GM12878 (cell line): ENCODE results near the gene EMID1. TPM values are rescaled to one million over a fixed set of nuclear protein-coding genes. Genes with fewer than 3 reads are reported as not detected.

ENCODE experiments used
- ATAC-seq: fragments of 200-7000 bp; cut with Tn5 transposase; 3 replicates; pipeline ENCODE4 v1.9.1; 2020; ENCODE audit warnings: mild to moderate bottlenecking, moderate library complexity
- BruUV-seq: library from RNA; stranded (reverse); fragments of 400-500 nt; replicated peaks from 2 replicates; lab custom pipeline; 2021; lab: Mats Ljungman, UMichigan
- CTCF ChIA-PET: fragments of 300-600 bp; sonication (Branson Sonifier 250); formaldehyde crosslinking; extraction: SDS; loops from one replicate; lab custom pipeline; 2021; ENCODE audit warnings: inconsistent platforms; lab: Yijun Ruan, JAX
- POLR2A ChIA-PET: fragments of 350-600 bp; formaldehyde crosslinking; extraction: SDS; loops from one replicate; lab custom pipeline; 2021; ENCODE audit warnings: inconsistent platforms; lab: Charles Lee
- RAD21 ChIA-PET: fragments of 300-600 bp; sonication (Branson Sonifier 250); formaldehyde crosslinking; loops from one replicate; lab custom pipeline; 2023; ENCODE audit warnings: antibody characterized with exemption; ENCODE audit not compliant: unreplicated experiment; lab: Charles Lee
- SMC1A ChIA-PET: fragments of 300-600 bp; sonication (Branson Sonifier 250); formaldehyde crosslinking; loops from one replicate; lab custom pipeline; 2023; ENCODE audit not compliant: unreplicated experiment, uncharacterized antibody; lab: Charles Lee
- DNase-seq: peaks from one replicate; pipeline ENCODE4 v3.0.0-alpha.2; 2011; ENCODE audit warnings: low read depth, low spot score
- FAIRE-seq: peaks from 3 replicates; lab custom pipeline; 2011; peaks lifted over from hg19 to GRCh38; lab: Jason Lieb, UNC
- H2AFZ ChIP-seq: 2 replicates; pipeline ENCODE4 v1.6.0; 2011; ENCODE audit warnings: low read depth, low read length, control low read depth; ENCODE audit not compliant: control insufficient read depth
- H3K27ac ChIP-seq: 2 replicates; pipeline ENCODE4 v1.5.1; 2011; ENCODE audit warnings: control low read depth; ENCODE audit not compliant: control insufficient read depth, insufficient read depth
- H3K27me3 ChIP-seq, 2 experiments: replicated peaks in 1 of 2; 2 replicates each; pipeline versions ENCODE4 v1.6.0 to v1.6.1; 2011; ENCODE audit warnings: low read length in 1 of 2; ENCODE audit not compliant: control insufficient read depth in 2 of 2, insufficient read depth in 2 of 2
- H3K36me3 ChIP-seq, 2 experiments: 2 replicates each; pipeline ENCODE4 v1.5.1; 2011; ENCODE audit warnings: low read length in 1 of 2; ENCODE audit not compliant: control insufficient read depth in 2 of 2, insufficient read depth in 2 of 2
- H3K4me1 ChIP-seq: 2 replicates; pipeline ENCODE4 v1.6.1; 2011; ENCODE audit warnings: mild to moderate bottlenecking, low read length, moderate library complexity, mixed read lengths; ENCODE audit not compliant: control insufficient read depth, insufficient read depth
- H3K4me2 ChIP-seq: 2 replicates; pipeline ENCODE4 v1.6.0; 2011; ENCODE audit warnings: control low read depth; ENCODE audit not compliant: control insufficient read depth, insufficient read depth
- H3K4me3 ChIP-seq: fragments of 200-600 bp; sonication (generic); 2 replicates; pipeline ENCODE4 v1.5.1; 2016
- H3K79me2 ChIP-seq: 2 replicates; pipeline ENCODE4 v1.6.0; 2011; ENCODE audit warnings: low read length; ENCODE audit not compliant: control insufficient read depth, insufficient read depth
- H3K9ac ChIP-seq: 2 replicates; pipeline ENCODE4 v1.8.0; 2011; ENCODE audit warnings: low read length, control low read depth, mixed read lengths; ENCODE audit not compliant: control insufficient read depth, insufficient read depth
- H3K9me3 ChIP-seq: replicated peaks from 3 replicates; pipeline ENCODE4 v1.5.1; 2011; ENCODE audit warnings: mild to moderate bottlenecking, low read length; ENCODE audit not compliant: control insufficient read depth, insufficient read depth
- H4K20me1 ChIP-seq: 2 replicates; pipeline ENCODE4 v1.6.0; 2011; ENCODE audit not compliant: control insufficient read depth, insufficient read depth
- DPF2 ChIP-seq: fragments of 450-650 bp; IDR thresholded peaks from 2 replicates; pipeline ENCODE4 v1.6.1; 2017; ENCODE audit warnings: mild to moderate bottlenecking
- GABPA ChIP-seq: IDR thresholded peaks from 2 replicates; pipeline ENCODE4 v1.6.1; 2014; ENCODE audit warnings: antibody characterized with exemption, low read depth, mild to moderate bottlenecking, inconsistent platforms
- GATAD2B ChIP-seq: fragments of 450-650 bp; conservative IDR thresholded peaks from 2 replicates; pipeline ENCODE4 v1.6.1; 2017; ENCODE audit warnings: low read depth, mild to moderate bottlenecking, moderate library complexity
- MTA2 ChIP-seq: fragments of 450-650 bp; IDR thresholded peaks from 2 replicates; pipeline ENCODE4 v1.6.1; 2016; ENCODE audit warnings: low read depth, mild to moderate bottlenecking, moderate library complexity
- PAX5 ChIP-seq: IDR thresholded peaks from 2 replicates; pipeline ENCODE4 v1.6.1; 2011; ENCODE audit warnings: low read depth, low read length, borderline replicate concordance
- PAX8 ChIP-seq: fragments of 450-650 bp; IDR thresholded peaks from 2 replicates; pipeline ENCODE4 v1.6.1; 2017; ENCODE audit warnings: mild to moderate bottlenecking, moderate library complexity
- RAD21 ChIP-seq: IDR thresholded peaks from 2 replicates; pipeline ENCODE4 v1.6.1; 2011; ENCODE audit warnings: mild to moderate bottlenecking, low read depth, low read length, moderate library complexity; ENCODE audit not compliant: insufficient read depth
- STAT1 ChIP-seq: fragments of 450-650 bp; conservative IDR thresholded peaks from 2 replicates; pipeline ENCODE4 v1.6.1; 2014; ENCODE audit warnings: antibody characterized with exemption, mild to moderate bottlenecking
- TCF7 ChIP-seq: IDR thresholded peaks from 2 replicates; pipeline ENCODE4 v1.6.1; 2014; ENCODE audit warnings: antibody characterized with exemption, borderline replicate concordance
- ZNF24 ChIP-seq: fragments of 450-650 bp; IDR thresholded peaks from 2 replicates; pipeline ENCODE4 v1.6.1; 2017; ENCODE audit warnings: antibody characterized with exemption, mild to moderate bottlenecking
- WGBS: methylation state at CpG from one replicate; pipeline ENCODE4 v1.1.6; 2016; ENCODE audit warnings: low lambda C conversion rate; ENCODE audit not compliant: insufficient replicate concordance, insufficient coverage; ENCODE audit errors: missing lambda C conversion rate; 5-methylcytosine and 5-hydroxymethylcytosine counted together
- in situ Hi-C: fragments of 300-500 bp; cut with MboI; formaldehyde crosslinking; loops from 9 replicates; pipeline ENCODE4 v1.14.3; 2018; ENCODE audit warnings: mixed read lengths
- intact Hi-C: fragments of 100-400 bp; cut with micrococcal nuclease; formaldehyde crosslinking; loops from one replicate; pipeline ENCODE4 v1.14.2; 2022; ENCODE audit not compliant: unreplicated experiment
- polyA plus RNA-seq, 11 experiments: library from polyadenylated mRNA; depleted of rRNA in 4 of 11; unstranded in 6 of 11; stranded (reverse) in 5 of 11; fragments of >200 nt; fragmentation: Nextera tagmentation in 4 of 11; fragmentation: Illumina TruSeq in 1 of 11; extraction: Ambion mirVana in 4 of 11; extraction: Trizol in 1 of 11; gene quantifications; 1 replicate in 1 of 11; 2 replicates in 10 of 11; pipeline versions ENCODE4 v1.2.1 to v1.2.3, GENCODE V29; 2011 to 2016; ENCODE audit warnings: inconsistent platforms in 2 of 11, missing spikeins in 2 of 11, low read depth in 1 of 11
- total RNA-seq, 4 experiments: library from RNA; depleted of rRNA in 3 of 4; stranded (reverse); fragments of >200 nt in 3 of 4; fragmentation: Illumina TruSeq in 1 of 4; extraction: Trizol in 1 of 4; gene quantifications; 2 replicates each; pipeline versions ENCODE4 v1.2.1 to v1.2.3, GENCODE V29; 2013 to 2021
- TF ChIP-seq, protein P1 (sequence below): IDR thresholded peaks from 2 replicates; pipeline ENCODE4 v1.6.1; 2011; ENCODE audit warnings: low read depth, mild to moderate bottlenecking, low read length, moderate library complexity, borderline replicate concordance; ENCODE audit errors: extremely low read depth
- TF ChIP-seq, protein P2 (sequence below): fragments of 450-650 bp; conservative IDR thresholded peaks from 2 replicates; pipeline ENCODE4 v1.6.1; 2017; ENCODE audit warnings: mild to moderate bottlenecking, moderate library complexity

The EMID1 gene
- total and polyA plus RNA-seq, 10 of the 15 experiments (the other 5 are each of a cell fraction or from before 2014, with no cell fraction given) = 1.2 to 60.3 (median 12.0) TPM

DNA sequence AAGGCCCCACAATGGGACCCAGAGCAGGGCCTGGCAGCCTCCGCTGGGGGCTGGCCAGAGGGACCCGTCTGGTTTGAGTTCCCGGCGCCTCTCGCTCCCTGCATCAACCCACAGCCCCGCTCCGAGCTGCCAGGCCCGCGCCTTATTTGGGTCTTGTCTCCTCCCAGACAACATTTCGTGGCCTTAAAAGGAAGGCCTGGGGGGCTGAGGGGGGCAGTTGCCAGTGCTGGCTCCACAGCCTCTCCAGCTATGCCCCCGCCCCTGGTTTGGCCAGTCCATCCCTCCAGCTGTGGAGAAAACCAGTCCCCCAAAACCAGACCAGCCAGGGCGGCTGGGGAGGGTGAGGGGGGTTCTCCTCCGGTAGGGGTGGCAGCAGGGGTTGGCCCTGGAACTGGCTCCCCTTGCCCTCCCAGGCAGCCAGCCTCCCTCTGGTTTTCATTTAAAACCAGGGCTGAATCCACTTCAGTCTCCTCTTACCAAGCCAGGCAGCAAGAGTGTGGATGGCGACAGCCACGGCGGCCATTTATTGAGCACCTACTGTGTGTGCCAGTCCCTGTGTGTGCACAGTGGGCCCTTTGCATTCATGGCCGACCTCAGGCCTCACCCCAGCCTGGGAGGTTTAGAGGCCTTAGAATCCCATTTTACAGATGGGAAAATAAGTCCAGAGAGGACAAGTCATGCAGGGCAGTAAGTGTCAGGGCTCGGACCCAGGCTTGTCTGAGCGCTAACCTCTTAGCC, 18.6 kb downstream of the EMID1 start:
- TF ChIP-seq DPF2 = 0 out of 2 replicates have a peak, but pooled peaks have one; percentile 40
- no peak for TF ChIP-seq GATAD2B
- Histone ChIP-seq H2AFZ (no peak overlapping the region), H3K9me3 (no peaks in the 10 kb centered on the region), H3K36me3 (no peaks in the 10 kb centered on the region; a peak in 1 of 4 replicates), H3K4me1 (no peaks in the 10 kb centered on the region), H3K4me2 (no peak overlapping the region), H4K20me1 (no peaks in the 10 kb centered on the region), H3K79me2 (no peaks in the 10 kb centered on the region), H3K9ac (no peak overlapping the region), H3K4me3 (no peak overlapping the region), H3K27ac (no peak overlapping the region), H3K27me3 (no peaks in the 10 kb centered on the region)
- FAIRE-seq (no peak), ATAC-seq (no peak; the same call in 2 of the 3 replicates), DNase-seq (no peak)
- ChIA-PET POLR2A (interaction anchor here (0.9 kb wide), 1 partner anchor 12 kb away, joined by 5 read pairs; no protein-coding TSS in a partner anchor), SMC1A (no interaction called here), CTCF (no interaction called here), RAD21 (interaction anchor here (0.6 kb wide), 1 partner anchor 9 kb away, joined by 3 read pairs; no protein-coding TSS in a partner anchor)
- in situ Hi-C loops = no loop called here
- 71% methylated on average over 17 of the region's 19 CpGs for WGBS
- intact Hi-C loops = no loop called here
- no TSS peak for BruUV-seq

DNA sequence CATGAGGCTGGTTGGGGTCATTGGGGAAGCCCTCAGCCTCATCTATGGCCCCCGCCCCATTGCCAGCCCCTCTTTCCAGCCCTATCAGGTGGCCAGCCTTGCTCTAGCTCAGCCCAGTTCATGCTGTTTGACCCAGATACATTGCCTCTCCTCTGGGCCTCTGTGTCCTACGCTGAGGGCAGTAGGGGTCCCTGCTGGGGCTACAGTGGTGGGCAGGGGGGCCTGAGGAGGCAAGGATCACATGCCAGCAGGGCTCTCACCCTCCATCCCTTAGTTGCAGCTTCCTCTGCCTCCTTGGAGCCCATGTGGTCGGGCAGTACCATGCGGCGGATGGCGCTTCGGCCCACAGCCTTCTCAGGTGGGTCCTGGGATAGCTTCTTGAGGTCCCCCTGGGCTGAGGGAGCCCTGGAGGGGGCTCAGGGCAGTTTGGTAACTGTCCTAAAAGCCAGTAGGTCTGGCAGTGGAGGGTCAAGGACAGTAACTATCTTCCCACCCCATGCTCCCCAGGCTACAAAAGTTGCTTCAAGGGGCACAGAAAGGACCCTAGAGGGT, 19.2 kb downstream of the EMID1 start:
- POLR2A ChIA-PET = interaction anchor here (0.8 to 0.9 kb wide), 2 partner anchors 9 to 11 kb away, joined by 3 to 5 read pairs; no protein-coding TSS in a partner anchor
- FAIRE-seq = no peak
- DNase-seq = no peak
- in situ Hi-C loops (no loop called here), intact Hi-C loops (no loop called here)
- no peak overlapping the region for H3K4me3 ChIP-seq
- SMC1A ChIA-PET = interaction anchor here (1.2 kb wide), 1 partner anchor 70 kb away, joined by 3 read pairs; no protein-coding TSS in a partner anchor
- no peak for ATAC-seq
- H3K9ac ChIP-seq = no peak overlapping the region
- no peak overlapping the region for H3K4me2 ChIP-seq
- H3K27ac ChIP-seq = no peak overlapping the region
- WGBS = 56% methylated on average over 7 of the region's 7 CpGs
- no peaks in the 10 kb centered on the region for H3K79me2 ChIP-seq
- H3K4me1 ChIP-seq = no peaks in the 10 kb centered on the region
- H3K27me3 ChIP-seq = no peaks in the 10 kb centered on the region
- CTCF ChIA-PET = interaction anchor here (0.6 kb wide), 1 partner anchor 22 kb away, joined by 4 read pairs; no protein-coding TSS in a partner anchor
- RAD21 ChIA-PET = interaction anchor here (0.6 kb wide), 2 partner anchors 9 to 129 kb away, joined by 3 to 4 read pairs; no protein-coding TSS in a partner anchor
- no peaks in the 10 kb centered on the region for H4K20me1 ChIP-seq
- no peaks in the 10 kb centered on the region for H3K9me3 ChIP-seq
- H3K36me3 ChIP-seq = no peaks in the 10 kb centered on the region; a peak in 1 of 4 replicates
- no peak overlapping the region for H2AFZ ChIP-seq
- no TSS peak for BruUV-seq
- TF ChIP-seq TCF7 = no peak
- no peak for TF ChIP-seq PAX5
- TF ChIP-seq, protein P1, sequence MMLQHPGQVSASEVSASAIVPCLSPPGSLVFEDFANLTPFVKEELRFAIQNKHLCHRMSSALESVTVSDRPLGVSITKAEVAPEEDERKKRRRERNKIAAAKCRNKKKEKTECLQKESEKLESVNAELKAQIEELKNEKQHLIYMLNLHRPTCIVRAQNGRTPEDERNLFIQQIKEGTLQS = no peak
- no peak for TF ChIP-seq GABPA
- no peak for TF ChIP-seq PAX8
- no peak for TF ChIP-seq ZNF24
- TF ChIP-seq, protein P2, sequence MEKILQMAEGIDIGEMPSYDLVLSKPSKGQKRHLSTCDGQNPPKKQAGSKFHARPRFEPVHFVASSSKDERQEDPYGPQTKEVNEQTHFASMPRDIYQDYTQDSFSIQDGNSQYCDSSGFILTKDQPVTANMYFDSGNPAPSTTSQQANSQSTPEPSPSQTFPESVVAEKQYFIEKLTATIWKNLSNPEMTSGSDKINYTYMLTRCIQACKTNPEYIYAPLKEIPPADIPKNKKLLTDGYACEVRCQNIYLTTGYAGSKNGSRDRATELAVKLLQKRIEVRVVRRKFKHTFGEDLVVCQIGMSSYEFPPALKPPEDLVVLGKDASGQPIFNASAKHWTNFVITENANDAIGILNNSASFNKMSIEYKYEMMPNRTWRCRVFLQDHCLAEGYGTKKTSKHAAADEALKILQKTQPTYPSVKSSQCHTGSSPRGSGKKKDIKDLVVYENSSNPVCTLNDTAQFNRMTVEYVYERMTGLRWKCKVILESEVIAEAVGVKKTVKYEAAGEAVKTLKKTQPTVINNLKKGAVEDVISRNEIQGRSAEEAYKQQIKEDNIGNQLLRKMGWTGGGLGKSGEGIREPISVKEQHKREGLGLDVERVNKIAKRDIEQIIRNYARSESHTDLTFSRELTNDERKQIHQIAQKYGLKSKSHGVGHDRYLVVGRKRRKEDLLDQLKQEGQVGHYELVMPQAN = no peak
- TF ChIP-seq MTA2 = no peak
- TF ChIP-seq RAD21 = no peak
- no peak for TF ChIP-seq STAT1
